ENCODE measurements around the gene AFF2.

GRCh38 chrX:149032449-149032848, 532.0 kb downstream of the AFF2 start:
- TF ChIP-seq CTCF (IDR thresholded peaks at IDR 0.05) (no peak), POLR2A (IDR thresholded peaks at IDR 0.05) (no peak)

Data from upper lobe of left lung (tissue), 4 donors.